Testis (tissue), 2 donors: ENCODE data around the gene C19orf53.

Experiments
- POLR2A ChIP-seq: fragments of 450-650 bp; IDR thresholded peaks from one replicate; pipeline ENCODE4 v1.6.1; 2017; ENCODE audit warnings: antibody characterized with exemption, mild to moderate bottlenecking, moderate library complexity
- TF ChIP-seq, protein P1 (sequence below), 3 experiments: fragments of 450-650 bp in 2 of 3; fragments of 200-600 bp in 1 of 3; sonication (generic) in 1 of 3; IDR thresholded peaks; one replicate each; pipeline ENCODE4 v1.5.1; 2016 to 2019; ENCODE audit warnings: antibody characterized with exemption in 3 of 3, mild to moderate bottlenecking in 2 of 3, moderate library complexity in 1 of 3

DNA sequence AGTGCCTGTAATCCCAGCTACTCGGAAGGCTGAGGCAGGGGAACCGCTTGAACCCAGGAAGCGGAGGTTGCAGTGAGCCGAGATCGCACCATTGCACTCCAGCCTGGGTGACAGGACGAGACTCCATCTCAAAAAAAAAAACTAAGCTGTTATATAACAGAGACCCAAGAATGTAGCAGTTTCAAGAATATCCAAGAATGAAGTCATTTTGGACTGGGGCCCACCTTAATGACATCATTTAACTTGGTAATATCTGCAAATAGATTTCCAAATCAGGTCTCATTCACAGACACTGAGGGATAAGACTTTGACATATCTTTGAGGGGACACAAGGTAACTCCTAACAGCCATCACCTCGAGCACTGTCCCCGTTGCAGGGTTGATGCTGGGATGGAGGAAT is 46.5 kb upstream of the C19orf53 start:
- TF ChIP-seq, protein P1, sequence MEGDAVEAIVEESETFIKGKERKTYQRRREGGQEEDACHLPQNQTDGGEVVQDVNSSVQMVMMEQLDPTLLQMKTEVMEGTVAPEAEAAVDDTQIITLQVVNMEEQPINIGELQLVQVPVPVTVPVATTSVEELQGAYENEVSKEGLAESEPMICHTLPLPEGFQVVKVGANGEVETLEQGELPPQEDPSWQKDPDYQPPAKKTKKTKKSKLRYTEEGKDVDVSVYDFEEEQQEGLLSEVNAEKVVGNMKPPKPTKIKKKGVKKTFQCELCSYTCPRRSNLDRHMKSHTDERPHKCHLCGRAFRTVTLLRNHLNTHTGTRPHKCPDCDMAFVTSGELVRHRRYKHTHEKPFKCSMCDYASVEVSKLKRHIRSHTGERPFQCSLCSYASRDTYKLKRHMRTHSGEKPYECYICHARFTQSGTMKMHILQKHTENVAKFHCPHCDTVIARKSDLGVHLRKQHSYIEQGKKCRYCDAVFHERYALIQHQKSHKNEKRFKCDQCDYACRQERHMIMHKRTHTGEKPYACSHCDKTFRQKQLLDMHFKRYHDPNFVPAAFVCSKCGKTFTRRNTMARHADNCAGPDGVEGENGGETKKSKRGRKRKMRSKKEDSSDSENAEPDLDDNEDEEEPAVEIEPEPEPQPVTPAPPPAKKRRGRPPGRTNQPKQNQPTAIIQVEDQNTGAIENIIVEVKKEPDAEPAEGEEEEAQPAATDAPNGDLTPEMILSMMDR (IDR thresholded peaks at IDR 0.05), result no peak
- no peak for TF ChIP-seq POLR2A
